Heart left ventricle (tissue), 13 donors: ENCODE measurements around the gene CCNA2.

Experiments used
- POLR2A ChIP-seq, 2 donors: fragments of 450-650 bp; IDR thresholded peaks; one replicate each; pipeline ENCODE4 v1.6.1; 2017; ENCODE audit warnings: antibody characterized with exemption in 2 of 2, mild to moderate bottlenecking in 2 of 2, moderate library complexity in 2 of 2
- TF ChIP-seq, protein P1 (sequence below), 12 donors: fragments of 200-600 bp; sonication (generic) in 4 of 12; IDR thresholded peaks; one replicate each; pipeline versions ENCODE4 v1.5.0 to v1.8.0; 2018 to 2022; ENCODE audit warnings: antibody characterized with exemption in 12 of 12, mild to moderate bottlenecking in 5 of 12
- donor health status: ischemic (EF 13 %, LVEDD 7.1; RV severe dilation, severe dysfunction).
- donor health status: DM: no; HTN: yes; CAD: no.
- donor health status: DM: no; HTN: no; CAD: no.
- donor health status: ischemic (EF 25% LVEDD 6.9; RV normal size, moderate dysfunction).
- donor health status: ischemic (EF 25% LVEDD 5.7; RV mildly dilated, moderate dysfunction).
- donor health status: ischemic (EF 35%, LVEDD 5.7; RV mildly dilated, moderate dysfunction).
- donor health status: nonischemic (EF 11% LVEDD 7.7; RV severe dilation, severe dysfunction).
- donor health status: DM: yes; HTN: yes; CAD: no.
- donor health status: PGD.
- donor health status: ischemic (EF 29% LVEDD 5.4; RV normal size, mild dysfunction).
- donor health status: nonischemic (EF 23%, LVEDD 6.1; RV moderate dilation, normal function).

GRCh38 chr4:121822047-121822446 lies 1.6 kb downstream of the CCNA2 start:
- TF ChIP-seq, protein P1, sequence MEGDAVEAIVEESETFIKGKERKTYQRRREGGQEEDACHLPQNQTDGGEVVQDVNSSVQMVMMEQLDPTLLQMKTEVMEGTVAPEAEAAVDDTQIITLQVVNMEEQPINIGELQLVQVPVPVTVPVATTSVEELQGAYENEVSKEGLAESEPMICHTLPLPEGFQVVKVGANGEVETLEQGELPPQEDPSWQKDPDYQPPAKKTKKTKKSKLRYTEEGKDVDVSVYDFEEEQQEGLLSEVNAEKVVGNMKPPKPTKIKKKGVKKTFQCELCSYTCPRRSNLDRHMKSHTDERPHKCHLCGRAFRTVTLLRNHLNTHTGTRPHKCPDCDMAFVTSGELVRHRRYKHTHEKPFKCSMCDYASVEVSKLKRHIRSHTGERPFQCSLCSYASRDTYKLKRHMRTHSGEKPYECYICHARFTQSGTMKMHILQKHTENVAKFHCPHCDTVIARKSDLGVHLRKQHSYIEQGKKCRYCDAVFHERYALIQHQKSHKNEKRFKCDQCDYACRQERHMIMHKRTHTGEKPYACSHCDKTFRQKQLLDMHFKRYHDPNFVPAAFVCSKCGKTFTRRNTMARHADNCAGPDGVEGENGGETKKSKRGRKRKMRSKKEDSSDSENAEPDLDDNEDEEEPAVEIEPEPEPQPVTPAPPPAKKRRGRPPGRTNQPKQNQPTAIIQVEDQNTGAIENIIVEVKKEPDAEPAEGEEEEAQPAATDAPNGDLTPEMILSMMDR (IDR thresholded peaks at IDR 0.05): no peak
- no peak for TF ChIP-seq POLR2A (IDR thresholded peaks at IDR 0.05)
